ENCODE measurements around the gene KAT6B.

DNA sequence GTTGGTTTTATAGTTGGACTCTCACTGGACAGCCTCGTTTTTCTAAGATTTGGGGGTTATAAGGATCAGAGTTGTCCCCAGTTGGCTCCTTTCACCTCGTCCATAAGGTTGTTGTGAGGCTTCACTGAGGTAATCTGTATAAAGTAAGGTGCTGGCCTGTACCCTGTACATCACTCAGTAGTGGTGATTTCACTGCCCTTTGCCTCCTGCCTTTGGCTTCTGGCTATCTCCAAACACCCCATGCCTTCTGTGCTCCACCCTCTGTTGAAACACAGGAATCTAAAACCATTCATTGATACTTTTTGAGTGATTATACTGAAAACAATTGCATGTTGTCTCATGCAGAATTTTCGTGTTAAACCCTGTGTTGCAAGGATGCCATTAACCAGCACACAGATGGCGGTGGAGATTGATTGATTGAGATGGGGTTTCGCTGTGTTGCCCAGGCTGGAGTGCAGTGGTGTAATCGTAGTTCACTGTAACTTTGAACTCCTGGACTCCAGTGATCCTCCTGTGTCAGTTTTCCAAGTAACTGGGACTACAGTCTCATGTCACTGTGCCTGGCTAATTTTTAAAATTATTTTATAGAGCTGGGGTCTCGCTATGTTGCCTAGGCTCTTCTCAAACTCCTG, 55.0 kb downstream of the KAT6B start:
- TF ChIP-seq, protein P1, sequence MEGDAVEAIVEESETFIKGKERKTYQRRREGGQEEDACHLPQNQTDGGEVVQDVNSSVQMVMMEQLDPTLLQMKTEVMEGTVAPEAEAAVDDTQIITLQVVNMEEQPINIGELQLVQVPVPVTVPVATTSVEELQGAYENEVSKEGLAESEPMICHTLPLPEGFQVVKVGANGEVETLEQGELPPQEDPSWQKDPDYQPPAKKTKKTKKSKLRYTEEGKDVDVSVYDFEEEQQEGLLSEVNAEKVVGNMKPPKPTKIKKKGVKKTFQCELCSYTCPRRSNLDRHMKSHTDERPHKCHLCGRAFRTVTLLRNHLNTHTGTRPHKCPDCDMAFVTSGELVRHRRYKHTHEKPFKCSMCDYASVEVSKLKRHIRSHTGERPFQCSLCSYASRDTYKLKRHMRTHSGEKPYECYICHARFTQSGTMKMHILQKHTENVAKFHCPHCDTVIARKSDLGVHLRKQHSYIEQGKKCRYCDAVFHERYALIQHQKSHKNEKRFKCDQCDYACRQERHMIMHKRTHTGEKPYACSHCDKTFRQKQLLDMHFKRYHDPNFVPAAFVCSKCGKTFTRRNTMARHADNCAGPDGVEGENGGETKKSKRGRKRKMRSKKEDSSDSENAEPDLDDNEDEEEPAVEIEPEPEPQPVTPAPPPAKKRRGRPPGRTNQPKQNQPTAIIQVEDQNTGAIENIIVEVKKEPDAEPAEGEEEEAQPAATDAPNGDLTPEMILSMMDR (IDR thresholded peaks at IDR 0.05): no peak
- no peak for TF ChIP-seq POLR2A (IDR thresholded peaks at IDR 0.05)
